NCI-H1436 treated with DMSO at 0.1 percent for 48 hours (cell line): Measurements from ENCODE around the gene DHX58.
"Not testable (repeated sequence)": the region's sequence is repeated elsewhere in the genome, so short reads cannot be mapped to it uniquely, and the experiment has no call there.

ENCODE experiments used
- DNase-seq: peaks from one replicate; lab custom pipeline; 2025; lab: John Stamatoyannopoulos, UW

Gene DHX58

GRCh38 chr17:42112552-42113176 is at the start of gene DHX58:
Gene DHX58 (minus strand): TSS chr17:42112714. CDS start chr17:42111892, 822 bp downstream.
- peak; percentile 86 for DNase-seq

DNA sequence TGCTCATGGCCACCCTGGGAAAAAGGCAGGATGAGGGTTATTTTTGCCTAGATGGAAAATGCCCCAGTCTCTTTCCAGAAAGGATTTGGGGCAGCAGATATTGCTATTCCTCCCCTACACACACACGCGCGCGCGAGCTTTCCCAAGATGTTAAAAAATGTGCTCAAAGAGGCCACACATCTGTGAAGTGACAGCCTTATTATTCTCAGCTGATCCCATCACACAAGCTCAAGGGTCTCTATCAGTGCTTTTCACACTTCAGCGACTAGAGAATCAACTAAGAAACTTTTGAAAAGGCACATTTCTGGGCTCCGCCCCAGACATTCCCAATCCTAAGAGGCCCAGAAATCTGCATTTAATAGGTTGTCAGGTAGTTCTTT is 48.0 kb upstream of the DHX58 start:
- DNase-seq, result no peak

DNA sequence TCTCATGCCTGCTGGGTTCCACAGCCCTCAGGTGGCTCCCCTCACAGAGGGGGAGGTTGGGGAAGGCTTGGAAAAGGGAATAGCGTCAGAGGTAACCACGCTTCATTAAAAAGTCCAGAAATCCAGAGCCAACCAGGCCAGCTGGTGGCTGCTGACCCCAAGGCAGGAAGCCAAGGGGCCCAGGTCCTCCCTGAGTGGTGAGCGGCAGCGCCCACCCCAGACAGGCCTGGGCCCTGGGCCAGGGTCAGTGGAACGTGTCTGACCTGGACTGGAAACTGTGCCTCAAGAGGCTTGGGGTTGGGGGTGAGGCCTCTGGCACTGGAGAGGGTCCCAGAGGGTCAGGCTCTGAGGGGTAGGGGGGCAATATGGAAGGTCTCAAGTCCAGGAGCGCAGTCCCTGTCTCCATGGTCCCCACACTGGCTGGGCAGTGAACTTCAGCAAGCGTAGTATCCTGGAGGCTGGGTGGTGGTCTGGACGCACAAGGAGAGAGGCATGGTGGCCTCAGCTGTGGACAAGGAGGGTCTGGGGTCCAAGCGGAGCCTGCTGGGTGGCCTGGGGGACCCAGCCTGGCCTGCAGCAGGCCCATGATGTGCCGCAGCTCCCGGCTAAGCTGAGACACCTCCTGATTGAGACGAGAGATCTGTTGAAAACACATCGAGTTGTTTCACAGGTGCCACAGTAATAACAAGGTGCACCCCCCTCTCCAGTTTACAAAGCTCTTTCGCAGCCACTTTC is 47.4 kb upstream of the DHX58 start:
- DNase-seq, result no peak

GRCh38 chr17:42155614-42156045 is 43.1 kb upstream of the DHX58 start:
- DNase-seq, result no peak

DNA sequence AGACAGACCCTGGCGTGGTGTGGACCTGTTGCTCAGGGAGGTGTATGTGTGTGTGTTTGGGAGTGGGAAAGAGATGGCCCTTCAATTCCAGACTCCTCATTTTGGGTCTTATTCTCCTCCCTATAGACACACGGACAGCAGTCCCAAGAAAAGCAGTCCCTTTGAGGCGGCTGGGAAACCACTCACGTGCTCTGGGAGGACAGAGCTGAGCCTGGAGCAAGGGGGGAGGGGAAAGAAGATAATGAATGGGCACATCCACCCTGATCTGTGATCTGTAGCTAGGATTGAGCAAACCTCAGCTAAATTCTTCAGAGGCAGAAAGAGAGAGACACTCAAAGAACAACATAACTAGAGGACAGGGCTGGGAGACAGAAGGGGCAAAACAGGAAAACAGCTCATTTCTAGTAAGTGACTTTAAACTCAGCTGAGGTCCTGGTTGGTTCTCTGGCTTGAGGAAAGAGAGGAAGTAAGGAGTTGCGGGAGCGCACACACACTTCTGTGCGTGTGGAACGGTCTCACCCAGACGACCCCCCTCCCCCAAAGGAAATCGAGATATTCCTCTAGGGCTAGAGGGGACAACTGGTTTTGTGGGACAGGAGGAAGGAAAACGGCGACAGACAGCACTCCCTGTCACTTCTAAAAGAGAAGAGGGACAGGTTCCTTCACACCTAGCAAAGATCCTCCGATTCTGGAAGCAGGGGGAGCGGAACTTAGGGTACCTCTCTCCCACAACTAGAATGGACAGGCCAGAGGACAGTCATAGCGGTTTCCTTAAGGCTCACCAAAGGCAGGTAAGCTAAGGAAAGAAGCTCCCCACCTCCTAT is 41.6 kb upstream of the DHX58 start:
- no peak for DNase-seq

DNA sequence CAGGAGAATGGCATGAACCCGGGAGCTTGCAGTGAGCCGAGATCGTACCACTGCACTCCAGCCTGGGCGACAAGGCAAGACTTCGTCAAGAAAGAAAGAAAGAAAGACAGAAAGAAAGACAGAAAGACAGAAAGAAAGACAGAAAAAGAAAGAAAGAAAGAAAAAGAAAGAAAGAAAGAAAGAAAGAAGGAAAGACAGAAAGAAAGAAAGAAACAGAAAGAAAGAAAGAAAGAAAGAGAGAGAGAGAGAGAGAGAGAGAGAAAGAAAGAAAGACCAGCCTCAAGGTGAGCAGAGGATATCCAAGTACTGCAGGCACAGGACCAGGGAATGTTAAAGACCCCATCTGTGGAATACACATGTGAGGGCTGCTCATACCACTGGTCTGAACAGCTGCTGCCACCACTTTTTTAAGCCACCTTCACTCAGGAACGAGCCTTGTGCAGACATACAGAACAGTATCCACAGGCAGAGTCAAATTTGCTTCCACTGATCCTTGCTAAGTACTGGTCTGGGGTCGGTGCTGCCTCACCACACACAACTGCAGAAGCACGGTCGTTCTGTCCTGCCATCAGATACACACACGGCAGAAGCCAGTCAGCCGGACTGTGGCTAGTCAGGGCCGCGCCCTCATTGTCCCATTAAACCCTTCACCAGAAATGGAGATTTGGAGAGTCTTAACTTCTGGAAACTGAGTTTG is 34.5 kb upstream of the DHX58 start:
- DNase-seq, result no peak

GRCh38 chr17:42143138-42143537 is 30.6 kb upstream of the DHX58 start:
- DNase-seq, result not testable (repeated sequence)

DNA sequence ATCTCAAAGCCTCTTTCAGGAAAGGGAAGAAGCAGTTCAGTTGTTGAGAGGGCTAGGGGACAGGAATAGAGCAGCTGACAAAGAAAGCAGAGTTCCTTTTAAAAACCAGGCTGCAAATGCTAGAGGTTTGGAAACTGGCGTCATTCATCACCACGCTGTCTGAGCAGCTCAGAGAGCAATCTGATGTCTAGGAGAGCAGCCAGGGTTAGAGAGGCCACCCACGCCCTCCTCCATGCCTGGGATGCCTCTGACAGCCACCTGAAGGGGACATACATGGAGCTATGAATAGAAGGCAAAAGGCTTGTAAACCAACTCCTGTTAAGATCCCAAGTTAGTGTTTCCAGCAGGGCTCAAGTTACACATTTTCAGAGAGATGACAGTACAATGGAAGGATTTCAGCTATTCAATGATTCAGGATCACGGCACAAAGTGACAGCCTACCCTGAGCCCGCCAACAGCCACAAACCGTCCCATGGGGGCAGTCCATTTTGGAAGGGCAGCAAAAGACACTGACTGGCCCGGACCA is 29.9 kb upstream of the DHX58 start:
- DNase-seq, result no peak

GRCh38 chr17:42141382-42141781 is 28.9 kb upstream of the DHX58 start:
- no peak for DNase-seq

DNA sequence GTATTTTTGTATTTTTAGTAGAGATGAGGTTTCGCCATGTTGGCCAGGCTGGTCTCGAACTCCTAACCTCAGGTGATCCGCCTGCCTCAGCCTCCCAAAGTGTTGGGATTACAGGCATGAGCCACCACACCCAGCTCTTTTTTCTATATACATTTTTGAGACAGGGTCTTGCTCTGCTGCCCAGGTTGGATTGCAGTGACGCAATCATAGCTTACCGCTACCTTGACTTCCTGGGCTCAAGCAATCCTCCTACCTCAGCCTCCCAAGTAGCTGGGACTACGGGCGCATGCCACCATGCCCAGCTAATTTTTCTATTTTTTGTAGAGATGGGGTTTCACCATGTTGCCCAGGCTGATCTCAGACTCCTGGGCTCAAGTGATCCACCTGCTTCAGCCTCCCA is 28.2 kb upstream of the DHX58 start:
- DNase-seq, result not testable (repeated sequence)

DNA sequence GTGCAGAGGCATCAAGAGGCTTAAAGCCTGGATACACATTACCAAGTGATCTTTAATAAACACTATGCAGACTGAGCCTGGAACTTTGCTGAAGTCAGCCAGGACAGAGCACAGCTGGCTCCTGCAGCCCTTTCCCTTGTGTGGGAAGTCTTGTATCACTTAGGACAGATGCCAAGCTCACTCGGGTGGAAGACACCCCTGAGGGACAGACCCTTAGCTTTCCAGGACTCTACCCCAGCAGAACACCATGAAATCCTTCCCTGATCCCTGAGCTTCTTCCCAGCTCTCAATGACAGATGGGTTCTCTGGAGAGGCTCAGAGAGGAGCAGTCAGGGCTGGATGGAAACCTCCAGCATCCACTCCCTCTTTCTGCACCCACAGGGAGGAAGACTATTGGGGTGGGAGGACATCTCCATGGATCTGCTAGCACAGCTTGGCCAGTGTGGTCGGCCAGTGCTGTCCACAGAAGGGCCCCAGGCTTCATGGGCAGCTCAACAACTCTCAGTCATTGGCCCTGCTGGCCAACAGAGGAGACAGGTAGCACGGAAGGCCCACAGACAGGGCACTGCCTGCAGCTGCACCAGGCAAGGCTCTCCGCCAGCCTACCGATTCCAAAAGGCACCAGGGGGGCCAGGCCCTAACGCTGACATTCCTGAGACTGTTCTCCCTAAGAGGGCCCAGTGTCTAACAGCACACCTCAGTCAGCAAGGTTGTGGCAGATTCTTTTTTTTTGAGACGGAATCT is 26.4 kb upstream of the DHX58 start:
- no peak for DNase-seq

DNA sequence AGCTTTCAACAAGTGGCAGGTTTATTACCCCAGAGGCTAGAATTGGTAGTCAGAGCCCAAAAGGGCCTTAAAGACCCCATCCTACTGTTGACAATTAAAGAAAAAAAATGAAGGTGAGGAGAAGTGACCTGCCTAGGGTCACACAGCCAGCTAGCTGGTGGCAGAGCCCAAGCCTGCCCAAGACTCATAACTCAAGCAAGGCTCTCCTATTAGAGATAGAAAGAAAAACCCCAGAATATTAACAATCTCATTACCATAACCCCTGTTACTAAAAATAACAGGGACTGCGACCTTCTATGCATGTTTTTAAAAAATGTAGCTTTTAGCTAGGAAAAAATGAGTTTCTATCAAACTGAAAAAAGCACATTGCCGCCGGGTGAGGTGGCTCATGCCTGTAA is 24.1 kb upstream of the DHX58 start:
- no peak for DNase-seq

GRCh38 chr17:42135664-42136653 is 23.4 kb upstream of the DHX58 start:
- no peak for DNase-seq

GRCh38 chr17:42135151-42135550 is 22.6 kb upstream of the DHX58 start:
- DNase-seq, result no peak

- DNase-seq, result no peak
These were observed 21.0 kb upstream of the DHX58 start for GRCh38 chr17:42133461-42134041.

DNA sequence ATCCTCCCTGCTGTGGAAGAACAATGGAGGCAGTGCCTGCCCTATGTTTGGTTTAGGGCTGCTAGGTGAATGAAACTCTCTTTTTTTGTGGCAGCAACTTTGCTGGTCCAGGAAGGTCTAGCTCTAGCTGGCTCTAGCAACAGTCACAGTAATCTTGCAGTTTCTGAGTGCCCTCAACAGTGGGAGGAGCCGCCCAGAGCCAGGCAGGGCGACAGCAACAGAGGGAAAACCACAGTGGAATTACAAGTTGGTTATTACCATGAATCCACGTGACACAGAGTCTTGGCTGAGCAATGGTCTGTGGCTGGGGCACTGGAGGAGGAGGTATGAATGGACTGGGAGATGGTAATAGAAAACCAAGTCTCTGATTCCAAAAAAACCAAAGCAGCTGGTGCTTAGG is 20.4 kb upstream of the DHX58 start:
- DNase-seq, result no peak

DNA sequence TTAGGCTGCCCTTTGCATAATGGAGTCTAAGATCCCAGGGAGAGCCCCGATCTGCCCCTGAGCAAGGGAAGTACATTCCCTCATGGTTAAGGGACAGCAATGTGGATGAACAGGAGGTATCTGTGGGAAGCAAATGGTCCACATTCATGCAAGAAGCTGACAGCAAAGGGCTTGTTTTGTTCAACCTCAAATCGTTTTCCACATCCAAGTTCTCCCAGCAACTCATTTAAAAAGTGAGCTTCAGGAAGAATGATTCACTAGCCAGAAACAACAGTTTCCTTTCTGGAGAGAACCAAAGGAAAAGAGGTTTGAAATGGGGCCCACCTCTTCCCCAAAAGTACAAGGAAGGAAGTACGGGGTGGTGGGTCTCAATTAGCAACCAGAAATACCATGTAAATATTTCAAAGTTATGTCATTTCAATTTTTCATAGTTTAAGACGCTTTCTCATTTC is 19.5 kb upstream of the DHX58 start:
- no peak for DNase-seq

DNA sequence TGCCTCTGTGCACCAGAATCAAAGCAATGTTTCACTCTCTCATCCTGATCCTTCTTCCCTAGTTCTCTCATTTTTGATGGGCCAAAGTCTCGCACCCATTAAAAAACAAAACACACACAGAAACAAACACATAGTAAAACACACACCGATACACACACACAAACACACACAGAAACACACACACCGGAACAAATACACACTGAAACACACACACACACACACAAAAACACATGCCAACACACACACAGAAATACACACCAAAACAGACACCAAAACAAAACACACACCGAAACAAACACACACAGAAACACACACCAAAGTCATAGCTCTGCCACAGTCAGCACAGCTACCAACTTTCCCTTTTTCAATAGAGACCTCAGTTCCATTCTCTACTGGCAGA is 18.7 kb upstream of the DHX58 start:
- DNase-seq, result no peak

GRCh38 chr17:42130310-42130936 is 17.9 kb upstream of the DHX58 start:
- DNase-seq, result no peak
